ENCODE results near the gene TBC1D22A.

The TBC1D22A gene

DNA sequence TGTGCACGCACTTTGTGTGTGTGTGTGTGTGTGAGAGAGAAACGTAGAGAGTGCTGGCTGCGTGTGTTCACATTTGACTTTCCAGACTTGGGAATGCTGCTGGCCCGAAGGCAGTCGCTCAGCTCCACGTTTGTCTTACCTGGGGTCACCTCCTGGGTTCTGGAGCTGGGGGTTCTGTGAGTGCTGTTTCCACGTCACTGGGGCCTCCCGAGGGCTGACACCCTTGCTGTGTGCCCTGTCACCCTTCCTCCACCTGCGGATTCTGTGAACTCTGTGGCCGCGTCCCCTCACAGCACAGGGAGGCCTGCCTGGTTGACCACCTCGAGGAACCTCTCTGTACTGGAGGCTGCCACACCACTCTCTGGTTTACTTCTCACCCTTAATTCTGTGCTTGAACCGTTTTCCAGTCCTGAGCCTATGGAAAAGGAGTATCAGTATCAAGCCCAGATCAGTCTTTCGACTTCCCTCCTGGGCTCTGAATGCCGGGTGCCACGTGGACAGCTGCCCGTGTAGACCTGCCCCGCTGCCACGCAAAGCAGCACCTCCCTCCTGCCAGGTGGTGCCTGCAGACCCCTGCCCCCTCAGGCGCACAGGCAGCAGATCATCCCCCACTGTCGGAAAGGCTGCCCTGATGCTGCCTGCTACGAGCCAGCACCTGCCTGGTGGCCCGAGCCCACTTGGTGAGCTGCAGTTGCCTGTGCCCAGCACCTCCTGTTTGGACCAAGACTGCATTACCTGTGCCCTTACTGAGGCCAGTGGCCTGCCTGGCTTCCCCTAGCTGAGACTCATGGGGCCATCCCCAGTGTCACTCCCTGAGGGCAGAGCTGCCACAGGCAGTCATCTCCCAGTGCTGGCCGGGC is 233.3 kb downstream of the TBC1D22A start:
- DNase-seq (ENCODE audit: low spot score): no peak

- DNase-seq (ENCODE audit: low spot score): no peak
Observed at GRCh38 chr22:46996595-46997310, 234.3 kb downstream of the TBC1D22A start.

DNA sequence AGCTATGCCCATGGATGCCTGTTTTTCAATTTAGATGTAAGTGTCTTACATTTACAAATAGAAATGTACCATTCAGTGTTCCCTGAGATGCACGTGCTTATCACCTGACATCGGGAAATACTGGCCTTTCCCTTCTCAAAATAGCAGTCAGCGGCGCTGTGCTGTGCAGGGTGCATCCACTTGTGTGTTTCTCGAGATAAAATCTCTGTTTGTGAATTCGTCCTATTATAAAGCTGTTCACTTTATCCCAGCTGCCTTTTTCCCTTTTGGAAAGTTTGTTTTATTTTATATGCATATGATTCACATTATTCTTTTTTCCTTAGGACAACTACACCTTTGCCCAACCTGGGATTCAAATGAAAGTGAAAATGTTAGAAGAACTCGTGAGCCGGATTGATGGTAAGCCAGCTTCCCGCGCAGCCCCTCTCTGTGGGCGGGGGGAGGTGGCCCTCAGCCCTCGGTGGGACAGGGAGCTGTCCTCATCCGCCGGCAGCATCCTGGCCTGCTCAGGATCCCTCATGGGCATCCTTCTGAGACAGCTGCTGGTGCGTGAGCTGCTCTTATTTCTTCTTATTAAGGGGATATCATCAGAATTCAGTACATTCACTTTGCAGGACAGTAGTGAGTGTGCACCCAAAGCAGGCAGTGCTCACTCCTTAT is 235.0 kb downstream of the TBC1D22A start:
- DNase-seq (ENCODE audit: low spot score): no peak

- DNase-seq (ENCODE audit: low spot score): no peak
Observed at GRCh38 chr22:46998331-46998730, 235.9 kb downstream of the TBC1D22A start.

DNA sequence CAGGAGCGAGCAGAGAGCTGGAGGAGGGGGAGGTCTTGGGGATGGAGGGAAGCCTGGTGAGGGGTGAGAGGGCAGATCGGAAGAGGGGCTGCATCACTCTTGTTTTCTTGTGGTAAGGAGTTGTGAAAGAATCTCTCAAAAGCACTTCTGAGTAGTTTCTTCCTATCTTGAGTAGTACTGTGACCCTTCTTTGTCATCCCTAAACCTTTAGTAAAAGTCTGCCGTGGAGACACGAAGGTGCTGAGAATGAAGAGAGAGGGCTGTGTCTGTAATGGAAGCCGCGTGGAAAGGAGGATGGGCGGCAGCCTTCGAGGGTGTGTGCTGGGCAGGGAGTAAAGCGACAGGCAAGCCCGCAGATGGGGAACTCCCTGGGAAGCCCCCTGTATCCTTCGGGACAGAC is 237.8 kb downstream of the TBC1D22A start:
- no peak for DNase-seq (ENCODE audit: low spot score)

GRCh38 chr22:47000888-47001287 is 238.4 kb downstream of the TBC1D22A start:
- DNase-seq (ENCODE audit: low spot score): no peak

GRCh38 chr22:47001288-47001687 is 238.8 kb downstream of the TBC1D22A start:
- DNase-seq (ENCODE audit: low spot score): no peak

DNA sequence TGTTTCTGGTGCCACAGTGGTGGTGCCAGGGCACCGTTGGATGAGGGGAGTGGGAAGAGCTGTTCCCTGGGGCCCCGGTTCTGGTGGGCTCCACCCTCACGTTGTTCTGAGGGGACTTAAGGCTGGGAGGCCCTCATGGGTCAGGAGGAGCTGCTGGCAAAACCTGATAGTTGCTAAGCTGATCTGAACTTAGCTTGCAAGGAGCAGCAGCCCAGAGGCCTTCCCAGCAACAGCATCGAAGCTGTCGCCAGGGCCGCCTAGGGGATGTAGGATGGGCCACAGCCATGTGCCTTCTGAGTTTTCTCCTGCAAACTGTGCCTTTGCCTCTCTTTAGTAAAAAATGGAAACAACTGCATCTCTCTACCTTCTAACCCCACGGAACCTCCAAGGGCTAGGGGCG is 240.2 kb downstream of the TBC1D22A start:
- DNase-seq (ENCODE audit: low spot score): no peak

DNA sequence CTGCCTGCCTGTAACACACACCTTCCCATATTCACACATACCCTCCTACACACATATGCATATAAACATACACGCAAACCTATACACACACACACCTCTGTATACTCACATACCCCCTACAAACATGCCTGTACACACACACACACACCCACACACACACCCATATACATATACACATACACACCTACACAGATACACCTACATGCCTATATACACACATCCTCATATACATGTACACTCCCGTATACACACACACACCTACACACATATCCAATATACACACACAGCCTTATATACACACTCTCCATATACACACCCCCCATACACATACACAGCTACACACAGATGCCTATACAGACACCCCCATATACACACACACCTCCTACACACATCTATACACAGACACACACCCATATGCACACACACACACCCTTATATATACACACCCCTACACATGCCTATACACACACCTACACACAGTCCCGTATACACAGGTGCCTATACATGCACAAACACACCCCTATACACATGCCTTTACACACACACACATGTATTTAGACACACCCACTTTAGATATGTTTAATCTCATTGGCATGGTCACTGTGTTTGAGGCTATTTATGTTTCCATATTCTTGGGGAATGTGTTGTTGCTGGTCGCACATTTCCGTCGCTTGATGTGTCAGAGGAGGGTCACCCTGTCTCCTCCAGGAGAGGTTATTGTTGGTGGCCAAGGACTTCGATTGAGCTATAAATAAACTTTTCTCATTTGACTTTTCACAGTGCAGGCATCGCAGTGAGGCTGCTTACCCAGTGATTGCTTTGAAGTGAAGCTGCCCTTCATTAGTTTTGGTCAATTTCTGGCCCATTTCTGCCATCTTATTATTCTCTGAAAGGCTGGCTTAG is 243.3 kb downstream of the TBC1D22A start:
- no peak for DNase-seq (ENCODE audit: low spot score)

DNA sequence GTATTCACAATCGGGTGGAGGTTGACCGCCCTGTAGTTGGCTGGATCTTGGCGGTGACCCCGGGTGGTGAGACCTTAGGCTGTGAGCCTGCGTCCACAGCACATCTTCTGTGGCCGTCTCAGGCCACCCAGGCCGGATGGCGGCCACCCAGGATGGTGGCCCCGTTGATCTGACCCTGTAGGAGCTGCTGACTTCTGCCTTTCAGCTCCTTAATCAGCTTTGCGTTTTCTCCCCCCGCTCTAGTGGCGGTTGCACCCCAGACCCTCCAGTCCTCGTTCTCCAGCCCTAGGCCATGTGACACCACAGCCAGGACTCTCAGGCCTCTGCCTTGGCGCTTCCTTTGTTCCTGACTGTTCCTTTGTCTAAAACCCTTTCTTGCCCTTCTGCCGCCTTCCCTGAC is 244.0 kb downstream of the TBC1D22A start:
- DNase-seq (ENCODE audit: low spot score): no peak

DNA sequence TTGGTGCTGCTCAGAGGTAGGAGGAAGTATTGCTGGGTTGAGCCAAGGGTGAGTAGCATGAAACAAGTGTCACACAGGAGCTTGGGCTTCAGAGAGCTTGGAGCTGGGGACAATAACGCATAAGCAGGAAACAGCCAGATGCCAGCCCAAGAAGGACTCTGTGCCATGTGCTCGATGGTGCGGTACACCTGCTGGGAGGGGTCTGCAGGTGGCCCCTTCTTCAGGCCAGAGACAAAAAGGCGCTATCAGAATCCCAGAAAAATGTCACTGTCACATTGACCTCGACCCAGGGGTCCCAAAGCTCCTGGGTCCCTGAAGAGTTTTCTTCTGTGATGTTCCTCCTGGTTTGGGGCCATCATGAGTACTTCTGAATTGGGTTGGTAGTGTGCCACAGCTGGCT is 244.4 kb downstream of the TBC1D22A start:
- no peak for DNase-seq (ENCODE audit: low spot score)

DNA sequence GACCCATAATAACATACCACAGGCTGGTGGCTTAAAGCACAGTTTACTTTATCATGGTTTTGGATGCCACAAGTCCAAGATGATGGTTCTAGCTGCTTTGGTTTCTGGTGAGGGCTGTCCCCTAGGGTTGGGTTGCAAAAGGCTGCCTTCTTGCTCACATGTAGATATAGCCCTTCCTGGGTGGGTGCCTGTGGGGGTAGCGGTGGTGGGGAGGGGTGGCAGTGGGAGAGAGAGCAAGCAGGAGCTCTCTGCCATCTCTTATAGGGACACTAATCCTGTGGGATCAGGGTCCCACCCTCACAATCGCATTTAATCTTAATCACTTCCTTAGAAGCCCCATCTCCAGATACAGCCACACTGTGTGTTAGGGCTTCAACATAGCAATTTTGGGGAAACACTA is 245.0 kb downstream of the TBC1D22A start:
- DNase-seq (ENCODE audit: low spot score): no peak

GRCh38 chr22:47008208-47008885 is 245.9 kb downstream of the TBC1D22A start:
- no peak for DNase-seq (ENCODE audit: low spot score)

GRCh38 chr22:47009304-47010101 is 247.1 kb downstream of the TBC1D22A start:
- no peak for DNase-seq (ENCODE audit: low spot score)

- no peak for DNase-seq (ENCODE audit: low spot score)
Observed at GRCh38 chr22:47010211-47010610, 247.8 kb downstream of the TBC1D22A start.

GRCh38 chr22:47011131-47011858 is 248.8 kb downstream of the TBC1D22A start:
- DNase-seq (ENCODE audit: low spot score): no peak

DNA sequence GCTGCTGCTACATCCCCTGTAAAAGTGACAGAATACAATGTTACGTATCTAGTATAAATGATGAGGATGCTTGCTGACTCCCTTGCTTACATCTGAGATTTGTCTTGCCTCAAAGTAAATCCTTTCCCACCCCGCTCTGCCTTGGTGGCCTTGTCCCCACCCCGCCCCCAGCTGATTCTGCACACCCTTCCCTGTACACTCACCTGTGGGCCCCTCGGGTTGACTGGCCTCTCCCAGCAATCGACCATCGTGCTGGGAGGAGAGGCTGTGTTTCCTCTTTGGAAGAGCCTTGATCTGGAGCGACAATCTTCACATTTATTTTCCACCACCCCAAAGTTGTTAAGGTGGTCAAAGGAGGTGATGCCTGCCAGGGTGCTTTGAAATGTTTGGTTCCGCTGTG is 249.4 kb downstream of the TBC1D22A start:
- no peak for DNase-seq (ENCODE audit: low spot score)

DNA sequence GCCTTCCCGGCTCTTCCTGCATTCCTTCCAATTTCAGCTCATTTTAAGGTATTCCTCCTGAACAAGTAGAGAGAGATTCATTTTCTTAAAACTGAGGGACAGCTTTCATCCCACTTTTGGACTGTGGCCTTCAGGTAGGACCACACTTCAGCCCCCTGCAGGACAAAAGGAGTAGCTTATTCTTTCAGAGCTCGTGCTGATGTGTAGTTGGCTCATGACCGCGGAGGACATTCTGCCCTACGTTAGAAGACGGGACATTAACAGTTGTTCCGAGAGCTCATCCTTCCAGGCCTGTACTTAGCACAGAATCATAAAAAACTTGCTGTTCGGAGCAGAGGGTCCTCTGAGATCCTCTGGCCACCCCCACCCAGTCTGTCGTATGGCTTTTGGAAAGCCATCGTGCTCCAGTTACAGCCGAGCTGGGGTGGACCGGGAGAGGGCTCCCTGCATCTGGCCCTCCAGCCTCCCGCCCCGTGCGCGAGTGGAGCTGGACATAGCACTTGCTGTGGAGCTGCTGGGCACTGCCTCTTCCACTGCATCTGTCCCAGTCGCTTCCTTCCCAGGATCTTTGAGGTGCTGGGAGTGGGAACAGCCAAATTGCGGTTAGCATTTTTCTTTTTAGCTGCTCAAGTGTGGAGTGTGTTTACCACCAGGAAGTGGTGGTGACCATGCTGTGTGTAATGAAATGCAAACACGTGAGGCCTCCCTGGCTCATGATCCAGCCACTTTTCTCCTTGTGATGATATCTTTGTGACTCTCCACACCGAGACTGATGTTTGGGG is 250.3 kb downstream of the TBC1D22A start:
- no peak for DNase-seq (ENCODE audit: low spot score)
